H1 (cell line): Measurements from ENCODE around the gene CHCHD3. TPM values are rescaled to one million over a fixed set of nuclear protein-coding genes. Genes with fewer than 3 reads are reported as not detected.
A peak's percentile ranks its signal among the peaks of the same experiment; 100 is the strongest.

ENCODE experiments used
- CTCF ChIA-PET: fragments of 300-600 bp; sonication (Branson Sonifier 250); formaldehyde crosslinking; loops from one replicate; lab custom pipeline; 2021; ENCODE audit not compliant: partially characterized antibody; lab: Charles Lee
- POLR2A ChIA-PET: fragments of 300-600 bp; sonication (Branson Sonifier 250); formaldehyde crosslinking; loops from one replicate; lab custom pipeline; 2021; ENCODE audit warnings: inconsistent platforms; ENCODE audit not compliant: partially characterized antibody; lab: Charles Lee
- DNase-seq, 2 experiments: peaks; one replicate each; pipeline versions ENCODE4 v3.0.0 to v3.0.0-alpha.2; 2010 to 2022; ENCODE audit warnings: low spot score in 2 of 2, low read depth in 1 of 2, mixed read lengths in 1 of 2
- FAIRE-seq: peaks from 2 replicates; lab custom pipeline; 2011; peaks lifted over from hg19 to GRCh38; lab: Jason Lieb, UNC
- H2AFZ ChIP-seq: 2 replicates; pipeline ENCODE4 v1.8.1; 2012; ENCODE audit warnings: low read length, inconsistent platforms
- H2AK5ac ChIP-seq: 2 replicates; pipeline ENCODE4 v1.6.1; 2013; ENCODE audit warnings: low read depth, low read length
- H2BK120ac ChIP-seq: replicated peaks from 2 replicates; pipeline ENCODE3; 2013; ENCODE audit warnings: low read depth, low read length, inconsistent platforms
- H2BK12ac ChIP-seq: 2 replicates; pipeline ENCODE4 v1.6.1; 2013; ENCODE audit warnings: low read depth, low read length
- H2BK15ac ChIP-seq: 2 replicates; pipeline ENCODE4 v1.6.1; 2013; ENCODE audit warnings: low read length
- H2BK20ac ChIP-seq: 2 replicates; pipeline ENCODE4 v1.6.1; 2013; ENCODE audit warnings: low read length
- H2BK5ac ChIP-seq: 2 replicates; pipeline ENCODE4 v1.6.1; 2013; ENCODE audit warnings: low read depth, low read length
- H3K14ac ChIP-seq: 2 replicates; pipeline ENCODE4 v1.6.1; 2013; ENCODE audit warnings: inconsistent platforms; ENCODE audit not compliant: insufficient read length
- H3K18ac ChIP-seq: 2 replicates; pipeline ENCODE4 v1.6.1; 2013; ENCODE audit warnings: low read length; ENCODE audit errors: extremely low read depth
- H3K23ac ChIP-seq: 2 replicates; pipeline ENCODE4 v1.6.1; 2013; ENCODE audit warnings: inconsistent platforms; ENCODE audit not compliant: insufficient read length
- H3K23me2 ChIP-seq: 2 replicates; pipeline ENCODE4 v1.6.1; 2013; ENCODE audit warnings: low read depth, low read length
- H3K27ac ChIP-seq: 2 replicates; pipeline ENCODE4 v1.6.1; 2011; ENCODE audit warnings: low read depth, low read length, inconsistent platforms
- H3K27me3 ChIP-seq, 4 experiments: replicated peaks in 1 of 4; 1 replicate in 1 of 4; 2 replicates in 3 of 4; pipeline versions ENCODE4 v1.6.1 to v1.8.1; 2011 to 2013; ENCODE audit warnings: low read length in 3 of 4, mild to moderate bottlenecking in 3 of 4, inconsistent platforms in 2 of 4, mixed read lengths in 2 of 4, moderate library complexity in 1 of 4; ENCODE audit not compliant: control insufficient read depth in 3 of 4, insufficient read depth in 3 of 4; ENCODE audit errors: extremely low read depth in 1 of 4
- H3K36me3 ChIP-seq, 4 experiments: 2 replicates each; pipeline versions ENCODE4 v1.6.1 to v1.8.1; 2011 to 2013; ENCODE audit warnings: mild to moderate bottlenecking in 4 of 4, low read length in 3 of 4, moderate library complexity in 2 of 4, control low read depth in 1 of 4, inconsistent platforms in 1 of 4; ENCODE audit not compliant: insufficient read depth in 4 of 4, control insufficient read depth in 2 of 4
- H3K4ac ChIP-seq: replicated peaks from 2 replicates; pipeline ENCODE3; 2013; ENCODE audit warnings: low read length, low read depth, mixed read lengths, inconsistent platforms; ENCODE audit not compliant: insufficient read length
- H3K4me1 ChIP-seq, 4 experiments: replicated peaks in 1 of 4; 1 replicate in 1 of 4; 2 replicates in 3 of 4; pipeline versions ENCODE4 v1.6.1 to v1.8.1; 2011 to 2013; ENCODE audit warnings: low read length in 3 of 4, inconsistent platforms in 2 of 4, mixed read lengths in 1 of 4; ENCODE audit not compliant: insufficient read depth in 4 of 4, control insufficient read depth in 3 of 4
- H3K4me2 ChIP-seq, 2 experiments: 2 replicates each; pipeline versions ENCODE4 v1.6.1 to v1.8.1; 2011 to 2013; ENCODE audit warnings: low read depth in 2 of 2, low read length in 2 of 2, control low read depth in 1 of 2, inconsistent platforms in 1 of 2, mild to moderate bottlenecking in 1 of 2; ENCODE audit not compliant: insufficient read depth in 1 of 2
- H3K4me3 ChIP-seq, 4 experiments: fragments of 200-600, 300-600 bp in 1 of 4; sonication (generic), shearing (Covaris generic), sonication (Bioruptor Twin) in 1 of 4; 2 replicates each; pipeline versions ENCODE4 v1.5.1 to v1.8.1; 2011 to 2016; ENCODE audit warnings: low read length in 4 of 4, low read depth in 3 of 4, control low read depth in 2 of 4, inconsistent platforms in 2 of 4, mild to moderate bottlenecking in 2 of 4, mixed read lengths in 1 of 4, moderate library complexity in 1 of 4; ENCODE audit not compliant: insufficient read depth in 2 of 4; ENCODE audit errors: extremely low read depth in 1 of 4
- H3K56ac ChIP-seq: replicated peaks from 2 replicates; pipeline ENCODE3; 2013; ENCODE audit warnings: low read depth, mild to moderate bottlenecking, mixed read lengths, low read length, inconsistent platforms; ENCODE audit not compliant: insufficient read length
- H3K79me1 ChIP-seq: 2 replicates; pipeline ENCODE4 v1.6.1; 2013; ENCODE audit warnings: low read depth, low read length, control low read depth
- H3K79me2 ChIP-seq, 2 experiments: 2 replicates each; pipeline versions ENCODE4 v1.6.1 to v1.8.1; 2012 to 2013; ENCODE audit warnings: low read length in 2 of 2, mild to moderate bottlenecking in 2 of 2, inconsistent platforms in 1 of 2; ENCODE audit not compliant: insufficient read depth in 2 of 2, control insufficient read depth in 1 of 2
- H3K9ac ChIP-seq, 4 experiments: replicated peaks in 1 of 4; 1 replicate in 1 of 4; 2 replicates in 3 of 4; pipeline versions ENCODE4 v1.6.1 to v1.8.1; 2011 to 2013; ENCODE audit warnings: low read depth in 3 of 4, low read length in 3 of 4, control low read depth in 2 of 4, mild to moderate bottlenecking in 2 of 4, moderate library complexity in 2 of 4, inconsistent platforms in 1 of 4; ENCODE audit errors: extremely low read depth in 1 of 4
- H3K9me3 ChIP-seq, 2 experiments: 2 replicates each; pipeline versions ENCODE4 v1.6.1 to v1.8.1; 2012 to 2013; ENCODE audit warnings: mild to moderate bottlenecking in 2 of 2, moderate library complexity in 2 of 2, control low read depth in 1 of 2, inconsistent platforms in 1 of 2, low read depth in 1 of 2, low read length in 1 of 2, mixed read lengths in 1 of 2; ENCODE audit not compliant: insufficient read depth in 2 of 2
- H4K20me1 ChIP-seq, 2 experiments: replicated peaks in 1 of 2; 2 replicates each; pipeline versions ENCODE3 to v1.8.1; 2011 to 2013; ENCODE audit warnings: inconsistent platforms in 2 of 2, low read length in 2 of 2, mild to moderate bottlenecking in 1 of 2; ENCODE audit not compliant: insufficient read depth in 2 of 2, control insufficient read depth in 1 of 2
- H4K5ac ChIP-seq: 2 replicates; pipeline ENCODE4 v1.6.1; 2013; ENCODE audit warnings: low read length, low read depth, mixed read lengths, inconsistent platforms; ENCODE audit not compliant: insufficient read length
- H4K8ac ChIP-seq: 2 replicates; pipeline ENCODE4 v1.8.0; 2013; ENCODE audit warnings: mild to moderate bottlenecking, moderate library complexity, low read length, inconsistent platforms; ENCODE audit not compliant: insufficient read depth; ENCODE audit errors: extremely low read depth
- H4K91ac ChIP-seq: replicated peaks from 2 replicates; pipeline ENCODE3; 2013; ENCODE audit warnings: low read length, mixed read lengths, inconsistent platforms; ENCODE audit not compliant: insufficient read length
- HDAC6 ChIP-seq: IDR thresholded peaks from one replicate; pipeline ENCODE4 v1.7.1; 2012; ENCODE audit warnings: low read depth, mild to moderate bottlenecking, inconsistent platforms, low read length, moderate library complexity
- JUN ChIP-seq: IDR thresholded peaks from 2 replicates; pipeline ENCODE4 v1.6.1; 2011; ENCODE audit warnings: low read depth, mild to moderate bottlenecking, improper control_type of control experiment, low read length
- NANOG ChIP-seq: IDR thresholded peaks from 2 replicates; pipeline ENCODE4 v1.6.1; 2011; ENCODE audit warnings: low read length, low read depth, mild to moderate bottlenecking, inconsistent platforms; ENCODE audit not compliant: insufficient read depth, poor library complexity, severe bottlenecking
- SP1 ChIP-seq: IDR thresholded peaks from 2 replicates; pipeline ENCODE4 v1.6.1; 2011; ENCODE audit warnings: low read depth, low read length
- TEAD4 ChIP-seq: IDR thresholded peaks from 2 replicates; pipeline ENCODE4 v1.6.1; 2012; ENCODE audit warnings: low read depth, low read length, inconsistent platforms, mixed read lengths
- WGBS, 2 experiments: shearing (Covaris generic) in 1 of 2; methylation state at CpG; one replicate each; pipeline versions ENCODE4 v1.1.6 to v1.1.7; 2013 to 2015; ENCODE audit warnings: low lambda C conversion rate in 2 of 2, mixed read lengths in 2 of 2, inconsistent platforms in 1 of 2, low coverage in 1 of 2, missing lambda C conversion rate in 1 of 2; ENCODE audit not compliant: insufficient replicate concordance in 2 of 2, insufficient coverage in 1 of 2, insufficient read length in 1 of 2; ENCODE audit errors: extremely low coverage in 1 of 2, missing lambda C conversion rate in 1 of 2; 5-methylcytosine and 5-hydroxymethylcytosine counted together
- polyA plus RNA-seq, 7 experiments: library from polyadenylated mRNA; depleted of rRNA in 3 of 7; stranded (reverse) in 5 of 7; unstranded in 2 of 7; fragments of >200 nt in 5 of 7; fragments of 200-250 nt in 2 of 7; gene quantifications; 1 replicate in 5 of 7; 2 replicates in 1 of 7; 4 replicates in 1 of 7; pipeline versions ENCODE4 v1.2.1 to v1.2.3, GENCODE V29; 2011 to 2013; ENCODE audit warnings: missing spikeins in 2 of 7, mixed read lengths in 2 of 7
- total RNA-seq: library from RNA; stranded (reverse); fragmentation: NEBNext Ultra II Directional; extraction: Animal tissue kit (Norgen Biotek cat#: 25700); gene quantifications from 2 replicates; pipeline ENCODE4 v1.2.1, GENCODE V29; 2021
- TF ChIP-seq, protein P1 (sequence below): IDR thresholded peaks from 2 replicates; pipeline ENCODE4 v1.6.1; 2011; ENCODE audit warnings: low read length, improper control_type of control experiment
- TF ChIP-seq, protein P2 (sequence below), 3 experiments: IDR thresholded peaks; 1 replicate in 2 of 3; 2 replicates in 1 of 3; pipeline versions ENCODE4 v1.5.1 to v1.6.1; 2011; ENCODE audit warnings: low read length in 3 of 3, mild to moderate bottlenecking in 3 of 3, inconsistent platforms in 2 of 3, low read depth in 1 of 3, moderate library complexity in 1 of 3; ENCODE audit not compliant: insufficient read depth in 1 of 3; ENCODE audit errors: control extremely low read depth in 1 of 3

CHCHD3 gene
- total and polyA plus RNA-seq, 2 of the 8 experiments (the other 6 are each of a cell fraction or from before 2014, with no cell fraction given) = 42.9 to 137 TPM

DNA sequence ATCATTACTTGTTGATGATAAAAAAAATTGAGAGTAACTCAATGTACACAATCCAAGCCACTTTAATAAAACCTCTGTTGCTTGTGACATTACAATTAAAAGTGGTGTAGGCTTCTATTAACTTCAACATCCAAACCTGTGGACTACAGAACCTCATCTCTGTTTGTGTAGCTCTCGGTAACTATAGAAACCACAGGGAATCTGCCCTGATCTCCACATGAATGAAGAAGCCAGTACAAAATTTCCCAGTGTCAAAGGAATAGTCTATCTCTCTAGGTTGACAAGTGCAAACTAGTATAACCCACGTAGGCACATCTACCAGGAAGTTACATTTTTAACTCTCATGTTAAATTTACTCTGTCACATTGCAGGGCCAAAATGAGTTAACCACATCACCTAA lies 204.3 kb downstream of the CHCHD3 start:
- H4K91ac ChIP-seq = no peak overlapping the region
- H2BK5ac ChIP-seq = no peak overlapping the region
- no peak overlapping the region for H3K4ac ChIP-seq
- H3K27ac ChIP-seq = no peak overlapping the region
- H2BK12ac ChIP-seq = no peak overlapping the region
- H3K9ac ChIP-seq = no peak overlapping the region
- no peak overlapping the region for H2AFZ ChIP-seq
- H4K5ac ChIP-seq = no peak overlapping the region
- no peaks in the 10 kb centered on the region for H3K23me2 ChIP-seq
- H3K79me2 ChIP-seq = peaks cover 0 to 26% of the 10 kb centered on the region in 2 experiments; a peak in 3 of 4 replicates
- ChIA-PET POLR2A (no interaction called here), CTCF (no interaction called here)
- no peak overlapping the region for H3K4me3 ChIP-seq
- peaks cover 2 to 7% of the 10 kb centered on the region in 2 experiments for H4K20me1 ChIP-seq
- peak overlapping the region in 1 of 2 experiments; percentile 18; a peak in 1 of 4 replicates for H3K4me2 ChIP-seq
- WGBS, 2 experiments = 20% methylated on average over 2 of the region's 2 CpGs; no CpG with 5 or more reads in 1 of the 2 experiments
- no peaks in the 10 kb centered on the region for H3K36me3 ChIP-seq
- peaks cover 0 to 12% (median 8%) of the 10 kb centered on the region in 4 experiments; a peak in 5 of 7 replicates for H3K4me1 ChIP-seq
- H3K56ac ChIP-seq = no peak overlapping the region
- H3K23ac ChIP-seq = no peak overlapping the region
- H3K18ac ChIP-seq = no peak overlapping the region
- H4K8ac ChIP-seq = no peak overlapping the region
- H3K9me3 ChIP-seq = no peaks in the 10 kb centered on the region
- no peaks in the 10 kb centered on the region for H3K27me3 ChIP-seq
- no peaks in the 10 kb centered on the region for H3K79me1 ChIP-seq
- DNase-seq = no peak
- no peak overlapping the region for H2AK5ac ChIP-seq
- peak; percentile 63 for FAIRE-seq
- no peak overlapping the region for H3K14ac ChIP-seq
- H2BK120ac ChIP-seq = no peak overlapping the region
- no peak overlapping the region for H2BK15ac ChIP-seq
- no peak overlapping the region for H2BK20ac ChIP-seq
- no peak for TF ChIP-seq TEAD4
- TF ChIP-seq HDAC6 = no peak
- 0 out of 2 replicates have a peak, but pooled peaks have one; percentile 11 for TF ChIP-seq SP1
- no peak for TF ChIP-seq JUN
- TF ChIP-seq, protein P1, sequence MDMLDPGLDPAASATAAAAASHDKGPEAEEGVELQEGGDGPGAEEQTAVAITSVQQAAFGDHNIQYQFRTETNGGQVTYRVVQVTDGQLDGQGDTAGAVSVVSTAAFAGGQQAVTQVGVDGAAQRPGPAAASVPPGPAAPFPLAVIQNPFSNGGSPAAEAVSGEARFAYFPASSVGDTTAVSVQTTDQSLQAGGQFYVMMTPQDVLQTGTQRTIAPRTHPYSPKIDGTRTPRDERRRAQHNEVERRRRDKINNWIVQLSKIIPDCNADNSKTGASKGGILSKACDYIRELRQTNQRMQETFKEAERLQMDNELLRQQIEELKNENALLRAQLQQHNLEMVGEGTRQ = no peak
- TF ChIP-seq, protein P2, sequence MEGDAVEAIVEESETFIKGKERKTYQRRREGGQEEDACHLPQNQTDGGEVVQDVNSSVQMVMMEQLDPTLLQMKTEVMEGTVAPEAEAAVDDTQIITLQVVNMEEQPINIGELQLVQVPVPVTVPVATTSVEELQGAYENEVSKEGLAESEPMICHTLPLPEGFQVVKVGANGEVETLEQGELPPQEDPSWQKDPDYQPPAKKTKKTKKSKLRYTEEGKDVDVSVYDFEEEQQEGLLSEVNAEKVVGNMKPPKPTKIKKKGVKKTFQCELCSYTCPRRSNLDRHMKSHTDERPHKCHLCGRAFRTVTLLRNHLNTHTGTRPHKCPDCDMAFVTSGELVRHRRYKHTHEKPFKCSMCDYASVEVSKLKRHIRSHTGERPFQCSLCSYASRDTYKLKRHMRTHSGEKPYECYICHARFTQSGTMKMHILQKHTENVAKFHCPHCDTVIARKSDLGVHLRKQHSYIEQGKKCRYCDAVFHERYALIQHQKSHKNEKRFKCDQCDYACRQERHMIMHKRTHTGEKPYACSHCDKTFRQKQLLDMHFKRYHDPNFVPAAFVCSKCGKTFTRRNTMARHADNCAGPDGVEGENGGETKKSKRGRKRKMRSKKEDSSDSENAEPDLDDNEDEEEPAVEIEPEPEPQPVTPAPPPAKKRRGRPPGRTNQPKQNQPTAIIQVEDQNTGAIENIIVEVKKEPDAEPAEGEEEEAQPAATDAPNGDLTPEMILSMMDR (IDR thresholded peaks at IDR 0.05; ENCODE audit: control extremely low read depth in 1 of 3, insufficient read depth in 1 of 3, low read depth in 1 of 3, low read length in 3 of 3) = no peak
- TF ChIP-seq NANOG = no peak
